HepG2 (cell line): ENCODE data around the gene SLC25A38. TPM values are rescaled to one million over a fixed set of nuclear protein-coding genes. Genes with fewer than 3 reads are reported as not detected.

Experiments used
- ARID5B ChIP-seq: IDR thresholded peaks from 2 replicates; pipeline ENCODE4 v1.4.0; 2020; ENCODE audit warnings: mild to moderate bottlenecking, missing genetic modification reagents
- EHMT2 ChIP-seq: fragments of 200-600 bp; sonication (generic); IDR thresholded peaks from 2 replicates; pipeline ENCODE4 v1.7.0; 2017; ENCODE audit warnings: antibody characterized with exemption, low read depth, low read length, borderline replicate concordance
- EZH2 ChIP-seq: conservative IDR thresholded peaks from 2 replicates; pipeline ENCODE4 v1.6.1; 2012; ENCODE audit warnings: mild to moderate bottlenecking, low read depth, low read length, moderate library complexity
- HMG20B ChIP-seq: conservative IDR thresholded peaks from 2 replicates; pipeline ENCODE4 v1.6.1; 2016; ENCODE audit warnings: missing genetic modification reagents, missing compliant biosample characterization
- IKZF1 ChIP-seq: fragments of 450-650 bp; IDR thresholded peaks from 2 replicates; pipeline ENCODE4 v1.7.1; 2016
- REPIN1 ChIP-seq: sonication (generic); formaldehyde crosslinking; IDR thresholded peaks from 2 replicates; pipeline ENCODE4 v1.8.0; 2022; ENCODE audit warnings: missing genetic modification reagents, low read depth, mild to moderate bottlenecking, borderline replicate concordance
- YEATS2 ChIP-seq: sonication (generic); formaldehyde crosslinking; IDR thresholded peaks from 2 replicates; pipeline ENCODE4 v1.4.0; 2020; ENCODE audit warnings: missing genetic modification reagents, borderline replicate concordance
- ZFP36L1 ChIP-seq: sonication (generic); formaldehyde crosslinking; IDR thresholded peaks from 2 replicates; pipeline ENCODE4 v1.8.0; 2022; ENCODE audit warnings: mild to moderate bottlenecking, missing genetic modification reagents, moderate library complexity
- ZFX ChIP-seq: sonication (generic); formaldehyde crosslinking; IDR thresholded peaks from 2 replicates; pipeline ENCODE4 v1.4.0; 2020; ENCODE audit warnings: mild to moderate bottlenecking, low read depth, missing genetic modification reagents, moderate library complexity
- ZNF136 ChIP-seq: sonication (generic); formaldehyde crosslinking; IDR thresholded peaks from 2 replicates; pipeline ENCODE4 v1.8.1; 2022; ENCODE audit warnings: low read depth, mild to moderate bottlenecking, moderate library complexity, missing genetic modification reagents
- ZNF235 ChIP-seq: sonication (generic); formaldehyde crosslinking; IDR thresholded peaks from 2 replicates; pipeline ENCODE4 v1.8.1; 2023; ENCODE audit warnings: mild to moderate bottlenecking, missing genetic modification reagents, borderline replicate concordance
- ZNF253 ChIP-seq: sonication (generic); formaldehyde crosslinking; IDR thresholded peaks from 2 replicates; pipeline ENCODE4 v1.8.0; 2022; ENCODE audit warnings: mild to moderate bottlenecking, missing genetic modification reagents, borderline replicate concordance
- ZNF382 ChIP-seq: sonication (generic); formaldehyde crosslinking; IDR thresholded peaks from 2 replicates; pipeline ENCODE4 v1.5.0; 2020; ENCODE audit warnings: missing genetic modification reagents, mild to moderate bottlenecking, borderline replicate concordance
- ZNF629 ChIP-seq: sonication (generic); formaldehyde crosslinking; conservative IDR thresholded peaks from 2 replicates; pipeline ENCODE4 v1.5.0; 2020; ENCODE audit warnings: missing genetic modification reagents
- polyA plus RNA-seq, 8 experiments: library from polyadenylated mRNA; depleted of rRNA in 3 of 8; stranded (reverse) in 7 of 8; unstranded in 1 of 8; fragments of >200 nt; fragmentation: Illumina TruSeq in 4 of 8; extraction: Trizol in 4 of 8; gene quantifications; 2 replicates each; pipeline versions ENCODE4 v1.2.1 to v1.2.3, GENCODE V29; 2011 to 2016; ENCODE audit warnings: low read depth in 4 of 8, missing spikeins in 1 of 8, mixed read lengths in 1 of 8; ENCODE audit not compliant: insufficient read depth in 1 of 8
- total RNA-seq, 5 experiments: library from RNA; depleted of rRNA; stranded (reverse); fragments of >200 nt; fragmentation: Illumina TruSeq; extraction: Trizol; gene quantifications; 2 replicates each; pipeline ENCODE4 v1.2.3, GENCODE V29; 2016; ENCODE audit warnings: low read depth in 1 of 5
- TF ChIP-seq, protein P1 (sequence below): fragments of 450-650 bp; IDR thresholded peaks from 2 replicates; pipeline ENCODE4 v1.6.1; 2017; ENCODE audit warnings: mild to moderate bottlenecking
- TF ChIP-seq, protein P2 (sequence below): sonication (generic); formaldehyde crosslinking; IDR thresholded peaks from 2 replicates; pipeline ENCODE4; 2020; ENCODE audit warnings: missing genetic modification reagents, mild to moderate bottlenecking, borderline replicate concordance
- TF ChIP-seq, protein P3 (sequence below): sonication (generic); formaldehyde crosslinking; IDR thresholded peaks from 2 replicates; pipeline ENCODE4 v1.8.1; 2023; ENCODE audit warnings: mild to moderate bottlenecking, missing genetic modification reagents

SLC25A38 gene
- total and polyA plus RNA-seq, 2 of the 13 experiments (the other 11 are each of a cell fraction or from before 2014, with no cell fraction given) = 32.5 to 35.4 TPM

- TF ChIP-seq, protein P1, sequence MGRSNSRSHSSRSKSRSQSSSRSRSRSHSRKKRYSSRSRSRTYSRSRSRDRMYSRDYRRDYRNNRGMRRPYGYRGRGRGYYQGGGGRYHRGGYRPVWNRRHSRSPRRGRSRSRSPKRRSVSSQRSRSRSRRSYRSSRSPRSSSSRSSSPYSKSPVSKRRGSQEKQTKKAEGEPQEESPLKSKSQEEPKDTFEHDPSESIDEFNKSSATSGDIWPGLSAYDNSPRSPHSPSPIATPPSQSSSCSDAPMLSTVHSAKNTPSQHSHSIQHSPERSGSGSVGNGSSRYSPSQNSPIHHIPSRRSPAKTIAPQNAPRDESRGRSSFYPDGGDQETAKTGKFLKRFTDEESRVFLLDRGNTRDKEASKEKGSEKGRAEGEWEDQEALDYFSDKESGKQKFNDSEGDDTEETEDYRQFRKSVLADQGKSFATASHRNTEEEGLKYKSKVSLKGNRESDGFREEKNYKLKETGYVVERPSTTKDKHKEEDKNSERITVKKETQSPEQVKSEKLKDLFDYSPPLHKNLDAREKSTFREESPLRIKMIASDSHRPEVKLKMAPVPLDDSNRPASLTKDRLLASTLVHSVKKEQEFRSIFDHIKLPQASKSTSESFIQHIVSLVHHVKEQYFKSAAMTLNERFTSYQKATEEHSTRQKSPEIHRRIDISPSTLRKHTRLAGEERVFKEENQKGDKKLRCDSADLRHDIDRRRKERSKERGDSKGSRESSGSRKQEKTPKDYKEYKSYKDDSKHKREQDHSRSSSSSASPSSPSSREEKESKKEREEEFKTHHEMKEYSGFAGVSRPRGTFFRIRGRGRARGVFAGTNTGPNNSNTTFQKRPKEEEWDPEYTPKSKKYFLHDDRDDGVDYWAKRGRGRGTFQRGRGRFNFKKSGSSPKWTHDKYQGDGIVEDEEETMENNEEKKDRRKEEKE = no peak
- TF ChIP-seq ZNF629 (CRISPR knock-in tag) (no peak), ZNF136 (CRISPR knock-in tag) (no peak), REPIN1 (peak; percentile 32; the same call in 1 of the 2 replicates), ARID5B (CRISPR knock-in tag) (peak; percentile 46), ZFP36L1 (CRISPR knock-in tag) (no peak), ZNF382 (no peak), HMG20B (CRISPR knock-in tag) (no peak), IKZF1 (no peak), EZH2 (no peak), ZFX (CRISPR knock-in tag) (peak; percentile 97), ZNF253 (CRISPR knock-in tag) (peak; percentile 66; the same call in 1 of the 2 replicates), EHMT2 (no peak), ZNF235 (CRISPR knock-in tag) (no peak), YEATS2 (peak; percentile 24; the same call in 1 of the 2 replicates)
- TF ChIP-seq, protein P2, sequence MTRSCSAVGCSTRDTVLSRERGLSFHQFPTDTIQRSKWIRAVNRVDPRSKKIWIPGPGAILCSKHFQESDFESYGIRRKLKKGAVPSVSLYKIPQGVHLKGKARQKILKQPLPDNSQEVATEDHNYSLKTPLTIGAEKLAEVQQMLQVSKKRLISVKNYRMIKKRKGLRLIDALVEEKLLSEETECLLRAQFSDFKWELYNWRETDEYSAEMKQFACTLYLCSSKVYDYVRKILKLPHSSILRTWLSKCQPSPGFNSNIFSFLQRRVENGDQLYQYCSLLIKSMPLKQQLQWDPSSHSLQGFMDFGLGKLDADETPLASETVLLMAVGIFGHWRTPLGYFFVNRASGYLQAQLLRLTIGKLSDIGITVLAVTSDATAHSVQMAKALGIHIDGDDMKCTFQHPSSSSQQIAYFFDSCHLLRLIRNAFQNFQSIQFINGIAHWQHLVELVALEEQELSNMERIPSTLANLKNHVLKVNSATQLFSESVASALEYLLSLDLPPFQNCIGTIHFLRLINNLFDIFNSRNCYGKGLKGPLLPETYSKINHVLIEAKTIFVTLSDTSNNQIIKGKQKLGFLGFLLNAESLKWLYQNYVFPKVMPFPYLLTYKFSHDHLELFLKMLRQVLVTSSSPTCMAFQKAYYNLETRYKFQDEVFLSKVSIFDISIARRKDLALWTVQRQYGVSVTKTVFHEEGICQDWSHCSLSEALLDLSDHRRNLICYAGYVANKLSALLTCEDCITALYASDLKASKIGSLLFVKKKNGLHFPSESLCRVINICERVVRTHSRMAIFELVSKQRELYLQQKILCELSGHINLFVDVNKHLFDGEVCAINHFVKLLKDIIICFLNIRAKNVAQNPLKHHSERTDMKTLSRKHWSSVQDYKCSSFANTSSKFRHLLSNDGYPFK (CRISPR knock-in tag) = peak; percentile 57; the same call in 1 of the 2 replicates
- TF ChIP-seq, protein P3, sequence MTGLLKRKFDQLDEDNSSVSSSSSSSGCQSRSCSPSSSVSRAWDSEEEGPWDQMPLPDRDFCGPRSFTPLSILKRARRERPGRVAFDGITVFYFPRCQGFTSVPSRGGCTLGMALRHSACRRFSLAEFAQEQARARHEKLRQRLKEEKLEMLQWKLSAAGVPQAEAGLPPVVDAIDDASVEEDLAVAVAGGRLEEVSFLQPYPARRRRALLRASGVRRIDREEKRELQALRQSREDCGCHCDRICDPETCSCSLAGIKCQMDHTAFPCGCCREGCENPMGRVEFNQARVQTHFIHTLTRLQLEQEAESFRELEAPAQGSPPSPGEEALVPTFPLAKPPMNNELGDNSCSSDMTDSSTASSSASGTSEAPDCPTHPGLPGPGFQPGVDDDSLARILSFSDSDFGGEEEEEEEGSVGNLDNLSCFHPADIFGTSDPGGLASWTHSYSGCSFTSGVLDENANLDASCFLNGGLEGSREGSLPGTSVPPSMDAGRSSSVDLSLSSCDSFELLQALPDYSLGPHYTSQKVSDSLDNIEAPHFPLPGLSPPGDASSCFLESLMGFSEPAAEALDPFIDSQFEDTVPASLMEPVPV (CRISPR knock-in tag) = 0 out of 2 replicates have a peak, but pooled peaks have one; percentile 1
Observed at GRCh38 chr3:39383881-39384664, 903 bp downstream of the SLC25A38 start (continued).
